Transverse colon (tissue), 3 donors: ENCODE measurements around the gene RAB10.
"Not testable (repeated sequence)": the region's sequence is repeated elsewhere in the genome, so short reads cannot be mapped to it uniquely, and the experiment has no call there.

Experiments
- EP300 ChIP-seq: sonication (generic); formaldehyde crosslinking; IDR thresholded peaks from one replicate; pipeline ENCODE4 v1.6.1; 2017; ENCODE audit warnings: antibody characterized with exemption, low read depth
- POLR2A ChIP-seq: fragments of 450-650 bp; IDR thresholded peaks from one replicate; pipeline ENCODE4 v1.6.1; 2016; ENCODE audit warnings: antibody characterized with exemption, mild to moderate bottlenecking, moderate library complexity
- TF ChIP-seq, protein P1 (sequence below), 5 experiments: fragments of 200-600 bp in 3 of 5; fragments of 450-650 bp in 2 of 5; sonication (generic) in 3 of 5; IDR thresholded peaks; 1 replicate in 2 of 5; 2 replicates in 3 of 5; pipeline ENCODE4 v1.5.1; 2016 to 2017; ENCODE audit warnings: antibody characterized with exemption in 5 of 5, inconsistent platforms in 3 of 5, mild to moderate bottlenecking in 2 of 5, moderate library complexity in 1 of 5

DNA sequence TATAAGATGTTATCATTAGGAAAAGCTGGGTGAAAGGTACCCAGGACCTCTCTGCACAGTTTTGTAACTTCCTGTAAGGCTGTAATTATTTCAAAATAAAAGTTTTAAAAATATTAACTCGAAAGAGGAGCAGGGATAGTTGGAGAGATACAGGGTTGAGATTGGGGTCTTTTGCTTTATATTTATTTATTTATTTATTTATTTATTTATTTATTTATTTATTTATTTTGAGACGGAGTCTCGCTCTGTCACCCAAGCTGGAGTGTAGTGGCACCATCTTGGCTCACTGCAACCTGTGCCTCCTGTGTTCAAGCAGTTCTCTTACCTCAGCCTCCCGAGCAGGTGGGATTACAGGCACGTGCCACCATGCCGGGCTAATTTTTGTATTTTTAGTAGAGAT is 74.8 kb downstream of the RAB10 start:
- TF ChIP-seq, protein P1, sequence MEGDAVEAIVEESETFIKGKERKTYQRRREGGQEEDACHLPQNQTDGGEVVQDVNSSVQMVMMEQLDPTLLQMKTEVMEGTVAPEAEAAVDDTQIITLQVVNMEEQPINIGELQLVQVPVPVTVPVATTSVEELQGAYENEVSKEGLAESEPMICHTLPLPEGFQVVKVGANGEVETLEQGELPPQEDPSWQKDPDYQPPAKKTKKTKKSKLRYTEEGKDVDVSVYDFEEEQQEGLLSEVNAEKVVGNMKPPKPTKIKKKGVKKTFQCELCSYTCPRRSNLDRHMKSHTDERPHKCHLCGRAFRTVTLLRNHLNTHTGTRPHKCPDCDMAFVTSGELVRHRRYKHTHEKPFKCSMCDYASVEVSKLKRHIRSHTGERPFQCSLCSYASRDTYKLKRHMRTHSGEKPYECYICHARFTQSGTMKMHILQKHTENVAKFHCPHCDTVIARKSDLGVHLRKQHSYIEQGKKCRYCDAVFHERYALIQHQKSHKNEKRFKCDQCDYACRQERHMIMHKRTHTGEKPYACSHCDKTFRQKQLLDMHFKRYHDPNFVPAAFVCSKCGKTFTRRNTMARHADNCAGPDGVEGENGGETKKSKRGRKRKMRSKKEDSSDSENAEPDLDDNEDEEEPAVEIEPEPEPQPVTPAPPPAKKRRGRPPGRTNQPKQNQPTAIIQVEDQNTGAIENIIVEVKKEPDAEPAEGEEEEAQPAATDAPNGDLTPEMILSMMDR (IDR thresholded peaks at IDR 0.05), result not testable (repeated sequence)
- not testable (repeated sequence) for TF ChIP-seq POLR2A, EP300
